HG02642 (cell line): ENCODE results near the gene LRIT1.
A peak's percentile ranks its signal among the peaks of the same experiment; 100 is the strongest.

ENCODE experiments used
- ATAC-seq: cut with Tn5 transposase; IDR thresholded peaks from one replicate; pipeline ENCODE4 v1.9.1; 2021; ENCODE audit warnings: mild to moderate bottlenecking; ENCODE audit not compliant: unreplicated experiment, poor library complexity

The LRIT1 gene

DNA sequence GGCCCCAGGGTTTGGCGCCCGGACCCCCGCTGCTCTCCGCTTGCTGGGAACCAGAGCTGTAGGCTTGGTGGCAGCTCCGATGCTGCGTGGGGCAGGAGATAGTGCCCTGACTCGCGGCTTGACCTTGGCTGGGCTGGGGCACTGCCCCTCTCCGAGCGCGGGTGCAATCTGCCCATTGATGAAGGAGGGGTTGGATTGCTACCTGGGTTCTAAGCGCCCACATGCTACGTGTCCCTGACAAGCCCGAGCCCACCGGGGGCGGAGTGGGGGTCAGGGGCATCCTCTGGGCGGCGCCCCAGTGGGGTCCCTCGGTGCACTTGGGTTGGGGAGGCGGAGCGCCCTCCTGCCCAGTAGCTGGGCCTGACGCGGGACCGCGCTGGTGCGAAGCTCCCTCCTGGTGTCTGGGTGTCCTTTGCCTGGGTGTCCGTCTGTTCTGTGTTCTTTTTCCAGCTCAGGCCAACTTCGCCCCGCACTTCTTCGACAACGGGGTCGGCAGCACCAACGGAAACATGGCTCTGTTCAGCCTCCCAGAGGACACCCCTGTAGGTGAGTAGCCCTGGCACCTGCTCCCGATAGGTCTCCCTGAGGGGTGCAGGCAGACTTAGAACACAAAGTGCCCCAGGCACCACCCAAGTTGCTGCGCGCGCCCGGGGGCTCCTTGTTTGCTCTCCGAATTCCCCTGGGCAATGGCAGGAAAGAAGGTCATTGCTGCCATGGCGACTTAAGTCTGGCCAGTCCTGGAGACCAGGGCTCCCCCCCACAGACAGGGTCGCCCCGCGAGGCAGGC lies 46.1 kb downstream of the LRIT1 start:
- ATAC-seq = no peak

DNA sequence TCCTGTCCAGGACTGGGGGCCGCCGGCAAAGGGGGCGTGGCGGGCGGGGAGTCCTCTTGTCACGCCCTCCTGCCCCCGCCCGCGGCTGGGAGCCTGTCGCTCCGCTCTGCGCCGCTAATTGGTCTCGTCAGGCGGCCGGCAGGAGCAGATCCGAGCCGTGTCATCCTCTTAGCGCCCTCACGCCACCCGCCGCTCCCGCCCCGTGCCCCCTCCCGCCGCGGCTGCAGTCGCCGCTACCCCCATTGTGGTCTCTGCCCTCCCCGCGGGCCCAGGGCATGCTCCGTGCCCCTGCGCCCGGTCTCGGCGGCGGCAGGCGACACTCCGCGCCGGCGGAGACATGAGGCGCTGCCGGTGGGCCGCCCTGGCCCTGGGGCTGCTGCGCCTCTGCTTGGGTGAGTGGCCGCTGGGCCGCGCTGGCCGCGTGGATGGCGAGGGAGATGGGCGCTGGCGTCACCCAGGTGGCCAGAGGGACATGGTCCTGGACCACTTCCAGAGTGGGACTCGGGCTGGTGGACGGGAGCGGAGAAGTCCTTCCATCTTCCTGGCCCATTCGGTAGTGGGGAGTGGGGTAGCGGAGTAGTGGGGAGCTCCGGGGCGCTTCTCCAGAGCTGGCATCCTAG lies 46.8 kb downstream of the LRIT1 start, which contains the start of gene CDHR1:
Gene CDHR1, plus strand, starts transcription at position 114 of the 620 bp plus-strand sequence. Its CDS starts 224 bp downstream, at position 338.
- ATAC-seq = peak; percentile 84

GRCh38 chr10:84193846-84194423 lies 47.4 kb downstream of the LRIT1 start:
- ATAC-seq = no peak

- no peak for ATAC-seq
Measured at GRCh38 chr10:84193327-84193726, 48.0 kb downstream of the LRIT1 start.

- no peak for ATAC-seq
Measured at GRCh38 chr10:84191106-84191505, 50.2 kb downstream of the LRIT1 start.

DNA sequence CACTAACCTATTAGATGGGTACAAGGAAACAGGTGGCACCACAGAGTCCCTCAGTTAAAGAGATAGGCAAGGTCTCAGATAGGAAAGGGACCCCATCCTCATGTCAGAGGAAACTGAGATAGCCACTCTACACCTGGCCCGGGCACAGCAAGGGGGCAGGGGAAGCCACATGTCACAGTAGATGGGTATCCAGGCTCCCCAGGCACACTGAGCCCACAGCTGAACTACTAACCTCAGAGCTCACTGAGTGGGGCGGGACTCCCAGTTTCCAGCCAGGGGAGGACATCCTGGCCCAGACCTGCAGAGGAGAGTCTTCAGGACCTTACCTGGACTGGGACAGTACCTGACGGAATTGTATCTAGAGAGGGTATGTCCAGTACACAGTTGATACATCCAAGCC lies 50.7 kb downstream of the LRIT1 start:
- ATAC-seq = no peak

DNA sequence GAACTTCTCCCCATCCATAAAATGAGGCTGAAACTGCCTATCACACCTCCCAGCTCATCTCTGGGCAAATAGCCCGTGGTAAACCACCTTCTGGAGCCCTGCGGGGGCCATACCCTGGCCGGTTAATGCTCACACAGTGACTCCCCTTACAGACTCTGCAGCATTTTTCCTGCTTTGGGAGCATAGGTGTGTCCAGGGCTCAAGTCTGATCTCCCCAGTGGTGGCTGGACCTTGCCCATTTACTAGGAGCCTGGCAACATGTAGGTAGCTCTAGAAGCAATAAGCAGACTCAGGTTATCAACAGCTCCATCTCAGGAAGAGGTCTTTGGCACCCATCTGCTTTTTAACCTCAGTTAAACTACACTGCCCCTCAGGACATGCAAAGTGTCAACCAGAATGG lies 52.5 kb downstream of the LRIT1 start:
- no peak for ATAC-seq

DNA sequence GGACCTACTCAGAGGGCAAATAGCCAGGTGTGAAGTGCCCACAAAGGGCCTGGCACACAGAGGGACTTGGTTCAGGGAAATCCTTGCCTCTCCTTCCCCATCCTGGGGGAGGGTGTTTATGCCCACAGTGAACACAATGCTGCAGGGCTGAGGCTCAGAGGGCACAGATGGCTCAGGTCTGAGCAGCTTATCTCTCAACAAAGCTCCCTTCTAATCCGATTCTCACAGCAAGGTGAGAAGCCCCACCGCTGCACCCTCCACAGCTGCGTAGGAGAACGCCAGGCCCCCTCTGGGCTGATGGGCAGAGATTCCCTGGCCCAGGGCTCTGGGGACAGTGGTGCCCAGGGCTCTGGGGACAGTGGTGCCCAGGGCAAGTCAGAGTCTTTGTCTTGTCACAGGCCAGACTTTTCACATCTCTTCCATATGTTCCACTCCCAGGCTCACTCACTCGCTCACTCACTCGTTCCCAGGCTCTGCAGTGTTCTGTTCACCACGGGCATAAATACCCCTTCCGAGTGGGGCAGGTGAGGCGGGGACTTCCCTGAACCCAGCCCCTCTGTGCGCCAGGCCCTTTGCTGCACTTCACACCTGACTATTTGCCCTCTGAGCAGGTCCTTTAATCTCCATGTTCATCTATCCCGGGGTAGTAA lies 55.7 kb downstream of the LRIT1 start:
- no peak for ATAC-seq

DNA sequence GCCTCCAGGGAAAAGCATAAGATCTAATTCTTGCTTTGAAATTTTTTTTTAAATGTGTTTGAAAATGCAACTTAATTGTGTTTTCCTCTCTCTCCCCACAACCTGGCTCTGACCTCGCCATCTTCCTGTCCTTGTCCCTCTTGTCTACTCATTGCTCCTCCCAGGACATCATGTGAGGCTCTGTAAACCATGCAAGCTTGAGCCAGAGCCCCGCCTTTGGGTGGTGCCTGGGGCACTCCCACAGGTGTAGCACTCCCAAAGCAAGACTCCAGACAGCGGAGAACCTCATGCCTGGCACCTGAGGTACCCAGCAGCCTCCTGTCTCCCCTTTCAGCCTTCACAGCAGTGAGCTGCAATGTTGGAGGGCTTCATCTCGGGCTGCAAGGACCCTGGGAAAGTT lies 56.8 kb downstream of the LRIT1 start:
- ATAC-seq = no peak

GRCh38 chr10:84181631-84182030 lies 59.7 kb downstream of the LRIT1 start:
- no peak for ATAC-seq
